Measurements from ENCODE around the gene ANAPC4.
"Not testable (repeated sequence)": the region's sequence is repeated elsewhere in the genome, so short reads cannot be mapped to it uniquely, and the experiment has no call there.

ANAPC4 gene, protein sequence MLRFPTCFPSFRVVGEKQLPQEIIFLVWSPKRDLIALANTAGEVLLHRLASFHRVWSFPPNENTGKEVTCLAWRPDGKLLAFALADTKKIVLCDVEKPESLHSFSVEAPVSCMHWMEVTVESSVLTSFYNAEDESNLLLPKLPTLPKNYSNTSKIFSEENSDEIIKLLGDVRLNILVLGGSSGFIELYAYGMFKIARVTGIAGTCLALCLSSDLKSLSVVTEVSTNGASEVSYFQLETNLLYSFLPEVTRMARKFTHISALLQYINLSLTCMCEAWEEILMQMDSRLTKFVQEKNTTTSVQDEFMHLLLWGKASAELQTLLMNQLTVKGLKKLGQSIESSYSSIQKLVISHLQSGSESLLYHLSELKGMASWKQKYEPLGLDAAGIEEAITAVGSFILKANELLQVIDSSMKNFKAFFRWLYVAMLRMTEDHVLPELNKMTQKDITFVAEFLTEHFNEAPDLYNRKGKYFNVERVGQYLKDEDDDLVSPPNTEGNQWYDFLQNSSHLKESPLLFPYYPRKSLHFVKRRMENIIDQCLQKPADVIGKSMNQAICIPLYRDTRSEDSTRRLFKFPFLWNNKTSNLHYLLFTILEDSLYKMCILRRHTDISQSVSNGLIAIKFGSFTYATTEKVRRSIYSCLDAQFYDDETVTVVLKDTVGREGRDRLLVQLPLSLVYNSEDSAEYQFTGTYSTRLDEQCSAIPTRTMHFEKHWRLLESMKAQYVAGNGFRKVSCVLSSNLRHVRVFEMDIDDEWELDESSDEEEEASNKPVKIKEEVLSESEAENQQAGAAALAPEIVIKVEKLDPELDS

DNA sequence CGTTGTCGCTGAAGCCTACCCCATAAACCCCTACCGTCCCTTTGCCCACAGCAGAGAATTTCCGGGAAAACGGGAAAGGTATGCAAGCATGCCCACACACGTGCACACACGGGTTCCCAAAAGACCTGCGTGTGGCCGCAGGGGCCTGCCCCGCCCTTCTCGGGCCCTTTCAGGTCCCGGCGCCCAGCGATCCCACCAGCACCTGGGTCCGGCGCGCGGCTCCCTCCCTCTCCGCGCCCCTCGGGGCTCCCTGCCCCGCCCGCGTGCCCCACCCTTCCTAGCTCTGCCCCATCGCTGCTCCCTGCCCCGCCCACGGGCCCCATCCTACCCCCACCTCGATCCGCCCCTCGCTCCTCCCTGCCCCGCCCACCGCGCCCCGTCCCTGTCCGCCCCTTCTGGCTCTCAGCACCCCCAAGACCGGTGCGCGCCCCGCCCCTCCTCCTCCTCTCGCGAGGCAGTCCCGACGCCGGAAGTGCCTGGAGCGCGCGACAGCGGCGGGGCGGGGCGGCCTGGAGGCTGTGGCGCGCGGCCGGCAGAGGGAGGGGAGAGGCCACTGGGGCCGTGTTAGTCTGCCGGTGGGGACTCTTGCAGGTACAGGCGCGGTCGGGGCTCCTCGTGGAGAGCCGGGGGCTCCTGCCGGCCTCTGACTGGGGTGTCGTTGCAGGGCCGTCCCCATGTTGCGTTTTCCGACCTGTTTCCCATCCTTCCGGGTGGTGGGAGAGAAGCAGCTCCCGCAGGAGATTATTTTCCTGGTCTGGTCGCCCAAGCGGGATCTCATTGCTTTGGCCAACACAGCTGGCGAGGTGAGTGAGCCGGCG, at the start of gene ANAPC4:
ANAPC4 (plus strand) TSS at position 510 of the 818 bp plus-strand sequence; CDS start at position 675, 165 bp downstream.
- TF ChIP-seq, protein P1, sequence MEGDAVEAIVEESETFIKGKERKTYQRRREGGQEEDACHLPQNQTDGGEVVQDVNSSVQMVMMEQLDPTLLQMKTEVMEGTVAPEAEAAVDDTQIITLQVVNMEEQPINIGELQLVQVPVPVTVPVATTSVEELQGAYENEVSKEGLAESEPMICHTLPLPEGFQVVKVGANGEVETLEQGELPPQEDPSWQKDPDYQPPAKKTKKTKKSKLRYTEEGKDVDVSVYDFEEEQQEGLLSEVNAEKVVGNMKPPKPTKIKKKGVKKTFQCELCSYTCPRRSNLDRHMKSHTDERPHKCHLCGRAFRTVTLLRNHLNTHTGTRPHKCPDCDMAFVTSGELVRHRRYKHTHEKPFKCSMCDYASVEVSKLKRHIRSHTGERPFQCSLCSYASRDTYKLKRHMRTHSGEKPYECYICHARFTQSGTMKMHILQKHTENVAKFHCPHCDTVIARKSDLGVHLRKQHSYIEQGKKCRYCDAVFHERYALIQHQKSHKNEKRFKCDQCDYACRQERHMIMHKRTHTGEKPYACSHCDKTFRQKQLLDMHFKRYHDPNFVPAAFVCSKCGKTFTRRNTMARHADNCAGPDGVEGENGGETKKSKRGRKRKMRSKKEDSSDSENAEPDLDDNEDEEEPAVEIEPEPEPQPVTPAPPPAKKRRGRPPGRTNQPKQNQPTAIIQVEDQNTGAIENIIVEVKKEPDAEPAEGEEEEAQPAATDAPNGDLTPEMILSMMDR (IDR thresholded peaks at IDR 0.05; ENCODE audit: low read depth, low read length): no peak
- DNase-seq (ENCODE audit: extremely low read depth, low read depth): peak; percentile 75

DNA sequence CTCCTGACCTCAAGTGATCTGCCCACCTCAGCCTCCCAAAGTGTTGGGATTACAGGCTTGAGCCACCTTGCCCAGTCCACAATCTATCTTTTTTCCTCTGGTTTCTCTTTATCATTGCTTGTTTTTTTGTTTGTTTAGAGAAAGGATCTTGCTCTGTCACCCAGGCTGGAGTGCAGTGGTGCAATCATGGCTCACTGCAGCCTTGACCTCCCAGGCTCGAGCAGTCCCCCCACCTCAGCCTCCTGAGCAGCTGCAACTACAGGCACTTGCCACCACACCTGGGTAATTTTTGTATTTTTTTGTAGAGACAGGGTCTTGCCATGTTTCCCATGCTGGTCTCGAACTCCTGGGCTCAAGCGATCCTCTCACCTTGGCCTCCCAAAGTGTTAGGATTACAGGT, 48.6 kb upstream of the ANAPC4 start:
- DNase-seq (ENCODE audit: extremely low read depth, low read depth): not testable (repeated sequence)

DNA sequence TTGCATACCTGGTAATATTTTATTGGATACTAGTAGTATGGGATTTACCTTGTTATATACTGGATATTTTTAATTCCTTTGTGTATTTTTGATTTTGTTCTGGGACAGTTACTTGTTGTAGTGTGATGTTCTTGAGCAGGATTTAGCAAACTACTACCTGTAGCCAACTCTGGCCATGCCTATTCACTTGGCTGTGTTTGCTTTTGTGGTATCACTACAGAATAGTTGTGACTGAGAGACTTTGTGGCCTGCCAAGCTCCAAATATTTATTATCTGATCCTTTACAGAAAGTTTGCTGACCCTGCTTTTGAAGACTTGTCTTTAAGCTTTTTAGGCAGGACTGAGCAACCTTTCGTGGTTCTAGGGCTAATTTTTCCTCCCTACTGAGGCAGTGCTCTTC, 46.7 kb upstream of the ANAPC4 start:
- TF ChIP-seq, protein P1 (IDR thresholded peaks at IDR 0.05; ENCODE audit: low read depth, low read length): no peak
- DNase-seq (ENCODE audit: extremely low read depth, low read depth): no peak

DNA sequence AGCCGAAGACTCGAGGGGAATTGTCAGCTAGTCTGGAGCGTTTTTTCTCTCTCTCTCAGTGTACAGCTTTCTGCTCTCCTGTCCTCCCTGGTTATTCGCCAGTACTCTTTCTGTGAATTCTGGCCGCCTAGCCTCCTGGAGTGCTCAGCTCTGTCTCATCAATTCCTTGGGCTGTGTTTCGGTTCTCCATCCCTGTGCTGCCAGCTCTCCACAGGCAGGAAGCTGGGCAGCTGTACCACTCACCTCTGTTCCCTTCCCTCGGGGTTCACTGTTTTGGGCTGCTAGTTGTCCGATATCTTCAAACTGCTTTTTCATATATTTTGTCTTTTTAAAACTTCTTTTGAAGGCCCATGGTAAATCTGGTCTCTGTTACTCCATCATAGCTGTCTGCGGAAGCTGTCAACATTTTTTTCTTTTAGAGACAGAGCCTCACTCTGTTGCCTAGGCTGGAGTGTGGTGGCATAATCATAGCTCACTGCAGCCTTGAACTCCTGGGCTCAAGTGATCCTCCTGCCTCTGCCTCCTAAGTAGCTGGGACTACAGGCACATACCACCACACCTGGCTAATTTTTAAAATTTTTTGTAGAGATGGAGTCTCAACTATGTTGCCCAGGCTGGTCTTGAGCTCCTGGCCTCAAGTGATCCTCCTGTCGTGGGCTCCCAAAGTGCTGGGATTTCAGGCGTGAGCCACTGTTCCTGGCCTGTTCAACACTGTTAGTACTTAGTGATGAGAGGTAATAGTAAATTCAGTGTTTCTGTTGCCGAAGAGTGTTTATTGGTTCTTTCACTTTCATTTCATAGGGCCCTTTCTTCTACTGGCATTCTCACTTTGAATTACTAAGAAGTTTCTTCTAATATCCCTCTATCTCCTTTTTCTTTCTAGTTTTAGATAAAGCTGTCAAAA, 45.9 kb upstream of the ANAPC4 start:
- TF ChIP-seq, protein P1 (IDR thresholded peaks at IDR 0.05; ENCODE audit: low read depth, low read length): no peak
- no peak for DNase-seq (ENCODE audit: extremely low read depth, low read depth)

DNA sequence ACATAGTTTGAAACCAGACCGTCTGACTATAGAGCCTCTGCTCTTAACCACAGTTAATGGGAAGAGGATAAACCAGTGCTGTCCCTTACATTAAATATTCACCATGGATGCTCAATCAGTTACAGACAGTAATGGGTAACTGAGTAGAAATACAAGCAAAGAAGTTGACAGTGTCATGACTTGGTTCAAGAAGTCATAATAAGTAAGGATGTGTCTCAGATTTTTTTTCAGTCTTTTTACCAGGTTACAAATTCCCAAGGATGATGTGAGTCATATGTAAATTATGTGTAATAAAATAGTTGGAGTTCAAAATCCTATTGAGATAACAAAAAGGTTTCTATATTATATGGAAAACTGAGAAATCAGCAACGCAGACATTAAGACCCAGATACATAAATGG, 33.4 kb upstream of the ANAPC4 start:
- TF ChIP-seq, protein P1 (IDR thresholded peaks at IDR 0.05; ENCODE audit: low read depth, low read length): no peak
- DNase-seq (ENCODE audit: extremely low read depth, low read depth): no peak

DNA sequence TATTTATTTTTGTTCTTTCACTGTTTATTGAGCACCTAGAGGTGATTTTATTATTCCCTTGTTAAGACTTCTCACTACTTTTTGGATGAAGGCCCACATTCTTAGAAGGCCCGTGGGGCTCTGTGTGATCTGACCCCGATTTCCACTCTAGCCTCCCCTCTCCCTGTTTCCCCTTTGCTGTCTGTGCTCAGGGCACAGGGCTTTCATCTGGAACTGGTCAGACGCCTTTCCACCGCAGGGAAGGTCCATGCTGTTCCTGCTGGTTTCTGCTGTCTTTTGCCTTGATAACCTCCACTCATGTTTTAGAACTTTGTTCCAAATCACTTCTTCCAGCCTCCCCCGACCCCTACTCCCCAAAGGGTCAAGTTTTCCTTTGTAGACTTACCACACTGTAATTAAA, 31.3 kb upstream of the ANAPC4 start:
- TF ChIP-seq, protein P1 (IDR thresholded peaks at IDR 0.05; ENCODE audit: low read depth, low read length): no peak

DNA sequence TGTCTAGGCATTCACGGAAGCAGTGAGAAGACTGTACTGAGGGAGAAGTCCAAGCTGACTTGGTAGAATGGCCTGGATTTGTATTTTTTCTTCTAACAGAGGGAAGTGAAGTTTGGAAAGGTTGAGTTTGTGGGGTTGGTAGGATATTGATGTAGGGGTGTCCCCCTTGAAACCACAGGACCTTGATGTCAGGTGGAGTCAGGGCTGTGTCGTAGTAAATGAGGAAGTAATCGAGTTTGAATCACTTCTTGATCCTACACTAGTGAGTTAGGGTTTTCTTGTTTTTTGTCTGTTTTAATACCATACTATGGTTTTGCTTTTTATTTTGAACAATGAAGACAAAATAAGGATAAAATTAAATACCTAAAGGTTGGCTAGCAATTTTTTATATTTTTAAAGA, 30.1 kb upstream of the ANAPC4 start:
- TF ChIP-seq, protein P1 (IDR thresholded peaks at IDR 0.05; ENCODE audit: low read depth, low read length): no peak

More for the DNA sequence above, 31.3 kb upstream of the ANAPC4 start:
- no peak for DNase-seq (ENCODE audit: extremely low read depth, low read depth)

More for the DNA sequence above, 30.1 kb upstream of the ANAPC4 start:
- DNase-seq (ENCODE audit: extremely low read depth, low read depth): no peak

Data from AG09319 (cell line).